Astrocyte of the spinal cord (primary cell): ENCODE data around the gene SEC22A.
"Not testable (repeated sequence)": the region's sequence is repeated elsewhere in the genome, so short reads cannot be mapped to it uniquely, and the experiment has no call there.

ENCODE experiments used
- DNase-seq: peaks from one replicate; pipeline ENCODE4 v3.0.0; 2011; ENCODE audit warnings: low read depth, low spot score
- H3K4me3 ChIP-seq: 2 replicates; pipeline ENCODE4 v1.5.1; 2011; ENCODE audit warnings: low read depth, mild to moderate bottlenecking, low read length, moderate library complexity
- in situ Hi-C: cut with HindIII; loops from 2 replicates; pipeline ENCODE4 v1.10.0; 2017; ENCODE audit warnings: low sequenced_read_pairs
- TF ChIP-seq, protein P1 (sequence below): IDR thresholded peaks from 2 replicates; pipeline ENCODE4 v1.5.1; 2012; ENCODE audit warnings: low read depth, mild to moderate bottlenecking, low read length, inconsistent platforms

Gene SEC22A

DNA sequence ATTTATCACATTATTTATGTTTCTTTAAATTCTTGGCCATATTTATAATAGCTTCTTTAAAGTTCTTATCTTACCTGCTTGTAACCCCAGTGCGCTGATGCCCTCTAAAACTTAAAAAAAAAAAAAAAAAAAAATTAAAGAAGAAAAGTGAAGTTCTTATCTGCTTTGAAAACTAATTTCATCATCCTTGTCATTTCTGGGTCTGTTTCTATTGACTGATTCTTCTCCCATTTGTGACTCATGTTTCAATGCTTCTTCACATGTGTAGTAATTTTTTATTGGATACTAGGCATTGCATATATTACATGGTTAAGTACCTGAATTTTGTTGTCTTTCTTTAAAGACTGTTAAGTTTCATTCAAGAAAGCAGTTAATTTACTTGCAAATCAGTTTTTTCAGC is 3.4 kb upstream of the SEC22A start:
- TF ChIP-seq, protein P1, sequence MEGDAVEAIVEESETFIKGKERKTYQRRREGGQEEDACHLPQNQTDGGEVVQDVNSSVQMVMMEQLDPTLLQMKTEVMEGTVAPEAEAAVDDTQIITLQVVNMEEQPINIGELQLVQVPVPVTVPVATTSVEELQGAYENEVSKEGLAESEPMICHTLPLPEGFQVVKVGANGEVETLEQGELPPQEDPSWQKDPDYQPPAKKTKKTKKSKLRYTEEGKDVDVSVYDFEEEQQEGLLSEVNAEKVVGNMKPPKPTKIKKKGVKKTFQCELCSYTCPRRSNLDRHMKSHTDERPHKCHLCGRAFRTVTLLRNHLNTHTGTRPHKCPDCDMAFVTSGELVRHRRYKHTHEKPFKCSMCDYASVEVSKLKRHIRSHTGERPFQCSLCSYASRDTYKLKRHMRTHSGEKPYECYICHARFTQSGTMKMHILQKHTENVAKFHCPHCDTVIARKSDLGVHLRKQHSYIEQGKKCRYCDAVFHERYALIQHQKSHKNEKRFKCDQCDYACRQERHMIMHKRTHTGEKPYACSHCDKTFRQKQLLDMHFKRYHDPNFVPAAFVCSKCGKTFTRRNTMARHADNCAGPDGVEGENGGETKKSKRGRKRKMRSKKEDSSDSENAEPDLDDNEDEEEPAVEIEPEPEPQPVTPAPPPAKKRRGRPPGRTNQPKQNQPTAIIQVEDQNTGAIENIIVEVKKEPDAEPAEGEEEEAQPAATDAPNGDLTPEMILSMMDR, result no peak
- no peak overlapping the region for H3K4me3 ChIP-seq
- DNase-seq, result no peak
- in situ Hi-C loops, result no loop called here

GRCh38 chr3:123201223-123201556 is 553 bp upstream of the SEC22A start:
- in situ Hi-C loops, result no loop called here
- TF ChIP-seq, protein P1, result no peak
- peak overlapping the region; percentile 77 for H3K4me3 ChIP-seq
- no peak for DNase-seq

GRCh38 chr3:123202451-123202850 is 708 bp downstream of the SEC22A start:
- TF ChIP-seq, protein P1, result peak; percentile 7
- peak overlapping the region; percentile 77 for H3K4me3 ChIP-seq
- in situ Hi-C loops, result no loop called here
- peak; percentile 12 for DNase-seq

- no peak for DNase-seq
- no peak overlapping the region for H3K4me3 ChIP-seq
- in situ Hi-C loops, result no loop called here
- TF ChIP-seq, protein P1, result no peak
These were observed 17.2 kb downstream of the SEC22A start for GRCh38 chr3:123218990-123219389.

DNA sequence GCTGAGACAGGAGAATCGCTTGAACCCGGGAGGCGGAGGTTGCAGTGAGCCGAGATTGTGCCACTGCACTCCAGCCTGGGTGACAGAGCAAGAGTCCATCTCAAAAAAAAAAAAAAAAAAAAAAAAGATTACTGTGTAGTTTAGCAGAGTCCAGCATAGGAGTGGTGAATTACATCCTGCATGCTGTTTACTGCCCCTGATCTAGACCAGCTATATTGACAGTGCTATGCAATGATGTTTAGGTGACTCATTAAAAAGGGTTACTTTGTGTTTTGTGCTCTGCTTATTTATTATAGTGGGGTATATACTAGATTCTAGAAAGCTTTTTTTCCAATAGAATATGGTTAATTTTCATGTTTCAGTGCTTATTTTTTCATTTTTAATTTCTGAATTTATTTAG is 19.6 kb downstream of the SEC22A start:
- DNase-seq, H3K4me3 ChIP-seq, in situ Hi-C loops: not testable (repeated sequence)

DNA sequence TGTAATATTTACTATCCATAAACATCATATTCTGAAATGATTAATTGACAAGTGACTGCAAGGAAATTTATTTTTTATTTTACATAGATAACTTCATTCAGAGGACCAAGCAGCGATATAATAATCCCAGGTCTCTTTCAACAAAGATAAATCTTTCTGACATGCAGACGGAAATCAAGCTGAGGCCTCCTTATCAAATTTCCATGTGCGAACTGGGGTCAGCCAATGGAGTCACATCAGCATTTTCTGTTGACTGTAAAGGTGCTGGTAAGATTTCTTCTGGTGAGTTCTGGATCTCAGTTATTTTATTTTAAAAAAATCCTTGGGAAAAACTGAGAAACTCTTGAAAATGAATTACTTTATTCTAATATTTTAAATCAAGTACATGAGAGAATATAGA is 23.3 kb downstream of the SEC22A start:
- H3K4me3 ChIP-seq, result no peak overlapping the region
- in situ Hi-C loops, result no loop called here
- TF ChIP-seq, protein P1, result no peak
- DNase-seq, result no peak

DNA sequence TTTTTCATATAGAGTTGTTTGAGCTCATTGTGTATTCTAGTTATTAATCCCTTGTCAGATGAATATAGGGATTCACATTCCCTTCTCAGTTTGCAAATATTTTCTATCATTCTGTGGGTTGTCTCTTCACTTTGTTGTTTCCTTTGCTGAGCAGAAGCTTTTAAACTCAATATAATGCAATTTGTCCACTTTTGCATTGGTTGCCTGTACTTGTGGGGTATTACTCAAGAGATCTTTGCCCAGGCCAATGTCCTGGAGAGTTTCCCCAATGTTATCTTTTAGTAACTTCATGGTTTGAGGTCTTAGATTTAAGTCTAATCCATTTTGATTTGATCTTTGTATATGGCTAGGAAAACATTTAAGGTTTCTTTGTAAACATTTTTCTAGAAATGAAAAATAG is 24.8 kb downstream of the SEC22A start:
- in situ Hi-C loops, result no loop called here
- TF ChIP-seq, protein P1, result no peak
- no peak for DNase-seq
- no peak overlapping the region for H3K4me3 ChIP-seq
